ENCODE data around the gene PLXNA2. TPM values are rescaled to one million over a fixed set of nuclear protein-coding genes. Genes with fewer than 3 reads are reported as not detected.

PLXNA2 gene
- total and polyA plus RNA-seq, 2 of the 8 experiments (the other 6 are each of a cell fraction or from before 2014, with no cell fraction given): 0.33 to 1.5 TPM

DNA sequence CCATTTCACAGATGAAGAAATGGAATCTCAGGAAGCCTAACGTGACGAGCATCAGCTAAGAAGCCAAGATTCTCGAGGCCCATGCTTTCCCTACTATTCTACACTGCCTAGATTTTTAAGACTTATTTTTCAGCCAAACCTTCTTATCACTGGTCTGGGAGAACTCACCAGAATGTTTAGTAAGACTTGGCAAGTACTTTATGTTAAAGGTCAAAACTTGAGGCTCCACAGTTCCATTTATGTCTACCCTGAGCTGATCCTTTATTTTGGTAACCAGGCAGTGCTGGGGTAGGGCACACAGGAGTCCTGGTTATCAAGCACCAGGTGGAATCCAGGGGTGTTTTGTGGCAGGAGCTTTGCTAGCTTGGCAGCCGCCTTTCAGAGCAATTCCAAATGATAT is 16.8 kb downstream of the PLXNA2 start:
- no peaks in the 10 kb centered on the region for H3K79me1 ChIP-seq (ENCODE audit: low read depth, low read length)
- no peak overlapping the region for H2AFZ ChIP-seq (ENCODE audit: low read length)
- DNase-seq (ENCODE audit: low read depth in 1 of 2, low spot score in 2 of 2) (no peak), FAIRE-seq (no peak)
- H4K5ac ChIP-seq (ENCODE audit: insufficient read length, low read depth, low read length): no peak overlapping the region
- H2BK20ac ChIP-seq (ENCODE audit: low read length): no peak overlapping the region
- H3K9ac ChIP-seq (replicated peaks in 1 of 4; ENCODE audit: extremely low read depth in 1 of 4, low read depth in 3 of 4, low read length in 3 of 4): no peak overlapping the region
- H3K36me3 ChIP-seq (ENCODE audit: control insufficient read depth in 2 of 4, insufficient read depth in 4 of 4, low read length in 3 of 4): no peaks in the 10 kb centered on the region
- no peaks in the 10 kb centered on the region for H4K20me1 ChIP-seq (replicated peaks in 1 of 2; ENCODE audit: control insufficient read depth in 1 of 2, insufficient read depth in 2 of 2, low read length in 2 of 2)
- H3K27me3 ChIP-seq (replicated peaks in 1 of 4; ENCODE audit: control insufficient read depth in 3 of 4, extremely low read depth in 1 of 4, insufficient read depth in 3 of 4, low read length in 3 of 4): no peaks in the 10 kb centered on the region
- ChIA-PET CTCF (ENCODE audit: partially characterized antibody) (interaction anchor here (0.8 to 2.0 kb wide), 6 partner anchors 11 to 134 kb away, joined by 3 to 14 read pairs (median 4); no protein-coding TSS in a partner anchor), POLR2A (ENCODE audit: partially characterized antibody) (no interaction called here)
- no peak overlapping the region for H3K23ac ChIP-seq (ENCODE audit: insufficient read length)
- H3K27ac ChIP-seq (ENCODE audit: low read depth, low read length): no peak overlapping the region
- H3K9me3 ChIP-seq (ENCODE audit: insufficient read depth in 2 of 2, low read depth in 1 of 2, low read length in 1 of 2): no peaks in the 10 kb centered on the region
- H4K8ac ChIP-seq (ENCODE audit: extremely low read depth, insufficient read depth, low read length): no peak overlapping the region
- H3K56ac ChIP-seq (replicated peaks; ENCODE audit: insufficient read length, low read depth, low read length): no peak overlapping the region
- no peak overlapping the region for H3K4ac ChIP-seq (replicated peaks; ENCODE audit: insufficient read length, low read depth, low read length)
- H2BK120ac ChIP-seq (replicated peaks; ENCODE audit: low read depth, low read length): no peak overlapping the region
- H3K79me2 ChIP-seq (ENCODE audit: control insufficient read depth in 1 of 2, insufficient read depth in 2 of 2, low read length in 2 of 2): no peaks in the 10 kb centered on the region
- H2BK5ac ChIP-seq (ENCODE audit: low read depth, low read length): no peak overlapping the region
- H2BK12ac ChIP-seq (ENCODE audit: low read depth, low read length): no peak overlapping the region
- no peak overlapping the region for H2BK15ac ChIP-seq (ENCODE audit: low read length)
- no peak overlapping the region for H2AK5ac ChIP-seq (ENCODE audit: low read depth, low read length)
- H3K14ac ChIP-seq (ENCODE audit: insufficient read length): no peak overlapping the region
- H3K23me2 ChIP-seq (ENCODE audit: low read depth, low read length): no peaks in the 10 kb centered on the region
- no peak overlapping the region for H3K4me2 ChIP-seq (ENCODE audit: insufficient read depth in 1 of 2, low read depth in 2 of 2, low read length in 2 of 2)
- peaks cover 2 to 19% (median 10%) of the 10 kb centered on the region in 4 experiments; a peak in 5 of 7 replicates for H3K4me1 ChIP-seq (replicated peaks in 1 of 4; ENCODE audit: control insufficient read depth in 3 of 4, insufficient read depth in 4 of 4, low read length in 3 of 4)
- H3K4me3 ChIP-seq (ENCODE audit: extremely low read depth in 1 of 4, insufficient read depth in 2 of 4, low read depth in 3 of 4, low read length in 4 of 4): no peak overlapping the region
- H3K18ac ChIP-seq (ENCODE audit: extremely low read depth, low read length): no peak overlapping the region
- H4K91ac ChIP-seq (replicated peaks; ENCODE audit: insufficient read length, low read length): no peak overlapping the region
- WGBS, 2 experiments (ENCODE audit: extremely low coverage in 1 of 2, insufficient coverage in 1 of 2, insufficient read length in 1 of 2, insufficient replicate concordance in 2 of 2, low coverage in 1 of 2, low lambda C conversion rate in 2 of 2, missing lambda C conversion rate in 1 of 2): 90% methylated on average over 4 of the region's 4 CpGs; no CpG with 5 or more reads in 1 of the 2 experiments
- TF ChIP-seq JUND (IDR thresholded peaks at IDR 0.05; ENCODE audit: low read length) (no peak), RXRA (IDR thresholded peaks at IDR 0.05; ENCODE audit: insufficient read depth, low read depth, low read length) (no peak), HDAC2 (IDR thresholded peaks at IDR 0.05; ENCODE audit: borderline replicate concordance in 1 of 2, low read depth in 2 of 2, low read length in 2 of 2) (no peak), TAF1 (IDR thresholded peaks at IDR 0.05; ENCODE audit: low read depth, low read length) (no peak), EP300 (IDR thresholded peaks at IDR 0.05; ENCODE audit: borderline replicate concordance in 1 of 2, low read depth in 2 of 2, low read length in 2 of 2) (no peak), BACH1 (IDR thresholded peaks at IDR 0.05; ENCODE audit: low read length) (no peak), FOSL1 (IDR thresholded peaks at IDR 0.05; ENCODE audit: insufficient read depth, low read depth, low read length) (no peak), HDAC6 (IDR thresholded peaks at IDR 0.05; ENCODE audit: low read depth, low read length) (no peak), CTBP2 (IDR thresholded peaks at IDR 0.05; ENCODE audit: borderline replicate concordance, insufficient read depth, insufficient read length, low read length) (no peak), SP4 (IDR thresholded peaks at IDR 0.05; ENCODE audit: low read length) (no peak), EGR1 (IDR thresholded peaks at IDR 0.05; ENCODE audit: borderline replicate concordance, low read depth, low read length) (no peak), ATF3 (IDR thresholded peaks at IDR 0.05; ENCODE audit: insufficient read depth, low read depth, low read length) (no peak), POLR2A (IDR thresholded peaks at IDR 0.05; ENCODE audit: control extremely low read depth in 1 of 2, low read depth in 2 of 2, low read length in 2 of 2) (no peak), EZH2 (IDR thresholded peaks at IDR 0.05; ENCODE audit: low read depth, low read length, severe bottlenecking) (no peak)
